ENCODE results near the gene SLC22A3.

SLC22A3 gene

GRCh38 chr6:160487116-160487515 is 138.9 kb downstream of the SLC22A3 start:
- no peak overlapping the region for H3K27ac ChIP-seq
- TF ChIP-seq CTCF (conservative IDR thresholded peaks at IDR 0.05) (no peak), ZFX (IDR thresholded peaks at IDR 0.05) (no peak)

GRCh38 chr6:160489091-160489490 is 140.9 kb downstream of the SLC22A3 start:
- no peak overlapping the region for H3K27ac ChIP-seq
- TF ChIP-seq CTCF (conservative IDR thresholded peaks at IDR 0.05) (no peak), ZFX (IDR thresholded peaks at IDR 0.05) (no peak)

GRCh38 chr6:160494576-160494975 is 146.4 kb downstream of the SLC22A3 start:
- TF ChIP-seq CTCF (conservative IDR thresholded peaks at IDR 0.05) = no peak
- TF ChIP-seq ZFX (IDR thresholded peaks at IDR 0.05) = no peak
- H3K27ac ChIP-seq = no peak overlapping the region

GRCh38 chr6:160500639-160501038 is 152.5 kb downstream of the SLC22A3 start:
- TF ChIP-seq ZFX (IDR thresholded peaks at IDR 0.05) = no peak
- no peak for TF ChIP-seq CTCF (conservative IDR thresholded peaks at IDR 0.05)
- no peak overlapping the region for H3K27ac ChIP-seq
